HG03432 (cell line): Measurements from ENCODE around the gene ADAMTS4.

ENCODE experiments used
- ATAC-seq: cut with Tn5 transposase; IDR thresholded peaks from one replicate; pipeline ENCODE4 v1.9.1; 2021; ENCODE audit warnings: mild to moderate bottlenecking, moderate library complexity; ENCODE audit not compliant: unreplicated experiment

ADAMTS4 gene

GRCh38 chr1:161219078-161219892, 20.4 kb upstream of the ADAMTS4 start:
- no peak for ATAC-seq

GRCh38 chr1:161218301-161219077, 19.6 kb upstream of the ADAMTS4 start:
- no peak for ATAC-seq

- ATAC-seq: no peak
These were observed 19.0 kb upstream of the ADAMTS4 start for GRCh38 chr1:161217831-161218230.

GRCh38 chr1:161216945-161217712, 18.3 kb upstream of the ADAMTS4 start:
- peak; percentile 89 for ATAC-seq

GRCh38 chr1:161215076-161215475, 16.2 kb upstream of the ADAMTS4 start, which contains the start of gene FCER1G:
Gene FCER1G (plus strand): TSS chr1:161215295. CDS start chr1:161215322, 27 bp downstream.
- no peak for ATAC-seq

- no peak for ATAC-seq
These were observed 15.5 kb upstream of the ADAMTS4 start for GRCh38 chr1:161214369-161214768.

- no peak for ATAC-seq
These were observed 11.0 kb upstream of the ADAMTS4 start for GRCh38 chr1:161209790-161210409.

- ATAC-seq: no peak
These were observed 8.3 kb upstream of the ADAMTS4 start for GRCh38 chr1:161207173-161207572.

- ATAC-seq: no peak
These were observed 7.7 kb upstream of the ADAMTS4 start for GRCh38 chr1:161206411-161207140.

GRCh38 chr1:161201836-161202712, 3.2 kb upstream of the ADAMTS4 start, which contains the start of gene NDUFS2:
Gene NDUFS2 (plus strand): TSS chr1:161202367. CDS start chr1:161202386, 19 bp downstream.
- peak; percentile 95 for ATAC-seq

- no peak for ATAC-seq
These were observed 2.4 kb upstream of the ADAMTS4 start for GRCh38 chr1:161200992-161201835.

GRCh38 chr1:161200421-161200991, 1.7 kb upstream of the ADAMTS4 start:
- no peak for ATAC-seq

GRCh38 chr1:161199506-161200139, 769 bp upstream of the ADAMTS4 start:
- no peak for ATAC-seq

- no peak for ATAC-seq
These were observed 509 bp downstream of the ADAMTS4 start for GRCh38 chr1:161198194-161198896.

- ATAC-seq: no peak
These were observed 1.2 kb downstream of the ADAMTS4 start for GRCh38 chr1:161197560-161198193.
